GM19397 (cell line): ENCODE results near the gene DPP6.

Experiments
- ATAC-seq: cut with Tn5 transposase; IDR thresholded peaks from one replicate; pipeline ENCODE4 v1.9.1; 2021; ENCODE audit warnings: mild to moderate bottlenecking, moderate library complexity; ENCODE audit not compliant: unreplicated experiment

Gene DPP6

DNA sequence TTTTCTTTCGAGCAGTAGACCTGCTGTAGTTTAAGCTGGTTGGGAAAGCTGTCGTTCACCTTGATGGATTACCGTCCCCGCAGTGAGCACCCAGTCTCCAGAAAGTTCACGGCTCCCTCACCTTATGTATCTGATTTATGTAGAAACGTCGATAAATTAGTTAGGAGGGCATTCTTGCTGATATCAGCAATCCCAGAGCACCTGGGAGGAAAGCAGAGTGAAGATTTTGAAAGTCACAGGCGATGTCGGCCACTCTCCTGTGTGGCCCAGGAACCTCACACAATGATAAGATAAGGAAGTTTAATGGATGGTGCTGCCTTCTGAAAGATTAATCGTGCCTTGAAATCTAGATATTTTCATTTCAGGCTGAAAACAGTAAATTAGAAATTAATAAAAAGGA lies 336.8 kb downstream of the DPP6 start:
- ATAC-seq = no peak

DNA sequence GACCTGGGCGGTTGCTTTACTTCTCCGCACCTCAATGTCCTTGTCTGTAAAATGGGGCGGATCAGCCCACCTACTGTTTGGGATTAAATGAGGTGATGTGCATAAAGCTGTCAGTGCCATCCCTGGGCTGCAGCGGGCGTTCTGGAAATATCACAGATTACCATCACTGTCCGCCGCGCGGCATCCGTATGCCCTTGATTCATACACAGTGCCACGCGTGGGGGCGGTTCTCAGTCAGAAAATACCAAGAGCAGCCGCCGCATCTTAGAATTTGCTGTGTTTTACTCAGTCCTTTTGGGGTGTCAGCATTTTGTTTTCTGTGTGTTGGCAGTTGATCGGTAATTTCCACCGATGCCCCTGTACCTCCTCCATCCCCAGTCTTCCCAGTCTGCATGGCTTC lies 338.8 kb downstream of the DPP6 start:
- ATAC-seq = no peak

DNA sequence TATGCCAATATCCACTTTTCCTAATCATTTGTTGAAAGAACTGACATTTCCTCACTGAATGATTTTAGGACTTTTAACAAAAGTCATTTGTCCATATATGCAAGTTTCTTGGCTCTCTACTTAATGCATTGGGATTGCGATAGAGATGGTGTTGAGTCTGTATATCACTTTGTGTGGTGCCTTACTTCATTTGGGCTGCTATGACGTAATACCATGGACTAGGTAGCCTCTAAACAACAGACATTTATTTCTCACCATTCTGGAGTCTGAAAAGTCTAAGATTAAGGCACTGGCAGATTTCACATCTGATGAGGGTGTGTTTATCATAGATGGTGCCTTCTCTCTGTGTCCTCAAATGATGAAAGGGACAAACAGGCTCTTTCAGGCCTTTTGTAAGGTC lies 342.6 kb downstream of the DPP6 start:
- no peak for ATAC-seq

DNA sequence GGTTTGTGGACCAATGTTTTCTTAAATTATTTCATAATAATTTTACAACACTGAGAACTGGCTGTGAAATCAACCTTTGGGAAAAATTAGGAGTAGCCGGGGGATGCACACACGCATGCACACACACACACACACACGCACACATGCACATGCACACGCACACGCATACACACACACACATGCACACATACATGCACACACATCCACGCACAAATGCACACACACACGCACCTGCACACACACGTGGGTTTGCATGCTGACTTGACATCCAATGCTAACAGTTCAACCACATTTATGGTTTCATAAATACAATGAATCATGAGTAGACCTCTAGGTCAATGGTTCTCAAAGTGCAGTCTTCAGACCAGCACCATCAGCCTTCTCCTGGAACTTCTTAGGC lies 354.1 kb downstream of the DPP6 start:
- no peak for ATAC-seq

DNA sequence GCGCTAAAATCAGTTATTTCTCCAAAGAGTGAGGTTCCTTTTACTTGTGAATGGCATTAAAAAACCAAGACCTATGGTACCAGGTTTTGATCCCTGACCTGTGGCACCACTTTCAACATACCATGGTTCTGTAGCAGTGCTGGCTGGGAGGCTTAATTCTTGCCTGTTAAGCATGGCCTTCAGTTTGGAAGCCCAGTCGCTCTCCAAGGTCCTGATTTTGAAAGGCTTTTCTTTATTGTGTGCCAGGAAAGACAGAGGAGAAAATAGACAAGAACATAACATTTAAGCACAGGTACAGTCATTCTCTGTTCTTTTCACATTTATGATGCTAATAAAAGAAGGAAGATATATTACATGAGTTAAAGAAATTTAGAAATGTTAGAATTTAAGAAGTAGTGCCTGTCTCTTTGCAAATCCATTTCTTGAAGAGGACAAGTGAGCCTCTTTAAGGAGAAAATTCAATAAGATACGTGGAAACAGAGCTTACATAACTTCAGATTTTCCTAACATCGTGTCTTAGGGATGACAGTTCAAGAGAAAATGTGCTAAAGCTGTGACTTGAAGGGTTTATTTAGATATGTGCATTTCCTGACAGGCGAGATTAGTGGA lies 357.6 kb downstream of the DPP6 start:
- ATAC-seq = no peak

- no peak for ATAC-seq
These were observed 359.9 kb downstream of the DPP6 start for GRCh38 chr7:154412105-154412504.

DNA sequence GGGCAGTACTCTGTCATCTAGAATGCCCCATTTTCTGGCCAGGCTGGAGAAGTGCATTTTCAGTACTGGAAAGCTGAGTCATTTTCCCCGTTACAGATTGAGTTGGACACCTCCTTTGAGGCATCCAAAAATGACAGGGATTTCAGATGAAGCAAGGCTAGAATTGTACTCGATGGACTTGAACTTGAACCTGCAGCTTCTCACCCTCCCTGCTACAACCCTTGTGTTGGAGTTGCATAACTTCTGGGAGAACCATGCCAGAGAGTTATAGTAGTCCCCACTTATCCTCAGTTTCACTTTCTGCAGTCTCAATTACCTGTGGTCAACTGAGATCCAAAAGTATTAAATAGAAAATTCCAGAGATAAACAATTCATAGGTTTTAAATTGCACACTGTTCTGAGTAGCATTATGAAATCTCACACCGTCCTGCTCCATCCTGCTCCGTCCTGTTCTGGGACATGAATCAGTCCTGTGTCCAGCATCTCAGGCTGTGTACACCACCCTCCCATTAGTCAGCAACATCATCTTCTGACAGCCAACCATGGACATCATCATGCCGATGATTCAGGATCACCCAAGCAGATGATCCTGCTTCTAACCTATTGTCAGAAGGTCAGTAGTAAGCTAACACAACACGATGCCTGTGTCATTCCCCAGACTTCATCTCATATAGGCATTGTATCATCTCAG lies 363.7 kb downstream of the DPP6 start:
- no peak for ATAC-seq

- ATAC-seq = no peak
These were observed 364.5 kb downstream of the DPP6 start for GRCh38 chr7:154416714-154417113.

- ATAC-seq = no peak
These were observed 367.1 kb downstream of the DPP6 start for GRCh38 chr7:154419344-154419743.

DNA sequence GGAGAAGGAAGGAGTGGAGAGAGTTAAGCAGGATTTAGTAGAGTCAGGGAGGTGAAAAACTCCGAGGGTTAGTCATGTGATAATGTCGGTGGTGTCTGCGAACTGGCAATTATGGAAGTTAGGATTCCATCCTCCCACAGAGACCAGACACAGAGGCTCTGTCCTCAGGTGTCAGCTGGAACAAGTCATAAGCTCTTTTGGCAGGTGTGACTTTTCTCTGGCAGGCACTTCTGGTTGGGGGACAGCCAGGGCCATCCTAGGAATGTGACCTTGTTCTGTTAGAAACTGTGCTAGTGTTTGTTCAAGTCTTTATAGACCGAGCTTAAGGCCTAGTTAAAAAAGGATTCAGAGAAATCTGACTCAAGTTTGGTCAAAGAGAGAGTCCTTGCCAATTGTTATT lies 371.0 kb downstream of the DPP6 start:
- no peak for ATAC-seq

DNA sequence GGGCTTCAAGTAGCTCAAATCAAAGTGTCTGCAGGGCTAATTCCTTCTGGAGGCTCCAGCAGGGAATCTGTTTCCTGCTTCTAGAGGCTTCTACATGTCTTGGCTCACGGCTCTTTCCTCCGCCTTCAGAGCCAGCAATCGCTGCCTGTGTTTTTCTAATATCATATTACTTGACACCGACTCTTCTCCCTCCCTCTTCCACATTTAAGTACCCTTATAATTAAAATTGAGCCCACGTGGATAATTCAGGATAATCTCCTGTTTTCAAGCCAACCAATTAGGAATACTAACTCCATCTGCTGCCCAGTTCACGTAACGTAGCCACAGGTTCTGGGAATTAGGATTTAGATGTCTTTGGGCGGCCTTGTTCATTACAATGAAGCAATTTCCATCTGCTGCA lies 372.2 kb downstream of the DPP6 start:
- ATAC-seq = no peak

DNA sequence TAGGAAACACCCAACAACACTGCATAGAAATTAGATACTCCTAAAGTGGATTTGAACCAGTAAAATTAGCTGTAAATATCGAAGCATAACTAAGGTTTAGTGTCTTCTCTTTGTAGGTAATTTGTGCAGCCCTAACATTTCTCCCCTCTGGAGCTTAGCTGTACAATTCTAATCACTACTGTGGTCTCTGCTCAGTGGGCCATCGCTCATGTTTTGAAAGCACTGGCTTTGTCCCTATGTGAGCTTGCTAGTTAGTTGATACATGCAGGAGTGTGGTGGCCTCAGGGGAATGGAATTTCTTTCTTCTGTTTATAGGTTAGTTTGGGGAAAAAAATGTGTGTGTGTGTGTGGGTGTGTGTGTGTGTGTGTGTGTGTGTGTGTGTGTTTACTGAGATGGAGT lies 373.1 kb downstream of the DPP6 start:
- ATAC-seq = no peak

- ATAC-seq = no peak
These were observed 374.6 kb downstream of the DPP6 start for GRCh38 chr7:154426778-154427177.

DNA sequence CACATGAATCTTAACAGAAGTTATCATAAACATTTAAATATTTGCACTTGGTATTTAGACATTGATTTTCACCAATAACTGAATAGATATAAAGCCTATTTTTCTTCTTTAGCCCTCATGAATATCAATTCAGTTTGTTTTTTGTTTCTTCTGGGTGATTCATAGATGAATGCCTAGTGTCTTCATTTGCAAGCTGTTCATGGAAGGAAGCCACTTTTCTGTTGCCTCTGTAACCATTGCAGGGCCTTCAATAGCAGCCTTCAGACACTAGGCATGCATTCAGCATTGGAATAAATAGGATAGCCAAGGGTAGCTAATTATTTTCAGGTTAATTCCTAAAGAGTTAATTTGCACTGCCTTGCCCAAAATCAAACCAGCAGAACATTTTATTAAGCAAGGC lies 375.3 kb downstream of the DPP6 start:
- no peak for ATAC-seq

- no peak for ATAC-seq
These were observed 377.6 kb downstream of the DPP6 start for GRCh38 chr7:154429666-154430404.

DNA sequence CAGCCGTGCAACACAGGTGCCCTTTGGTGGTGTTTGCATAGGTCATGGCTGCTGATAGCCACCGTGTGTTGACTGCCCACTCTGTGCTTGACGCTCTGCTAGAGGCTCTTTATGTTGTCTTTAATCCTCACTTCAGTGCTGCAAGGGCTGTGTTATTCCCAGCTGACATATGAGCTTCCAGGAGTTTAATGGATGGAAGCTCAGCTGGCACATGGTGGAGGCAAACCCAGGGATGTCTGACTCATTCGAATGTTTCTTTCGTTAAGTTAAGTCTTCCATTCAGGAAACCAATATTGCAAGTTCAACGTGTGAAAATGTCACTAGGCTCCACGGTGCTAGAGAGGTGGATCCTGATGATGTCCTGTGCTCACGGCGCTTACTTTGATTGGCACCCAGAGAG lies 378.4 kb downstream of the DPP6 start:
- no peak for ATAC-seq

DNA sequence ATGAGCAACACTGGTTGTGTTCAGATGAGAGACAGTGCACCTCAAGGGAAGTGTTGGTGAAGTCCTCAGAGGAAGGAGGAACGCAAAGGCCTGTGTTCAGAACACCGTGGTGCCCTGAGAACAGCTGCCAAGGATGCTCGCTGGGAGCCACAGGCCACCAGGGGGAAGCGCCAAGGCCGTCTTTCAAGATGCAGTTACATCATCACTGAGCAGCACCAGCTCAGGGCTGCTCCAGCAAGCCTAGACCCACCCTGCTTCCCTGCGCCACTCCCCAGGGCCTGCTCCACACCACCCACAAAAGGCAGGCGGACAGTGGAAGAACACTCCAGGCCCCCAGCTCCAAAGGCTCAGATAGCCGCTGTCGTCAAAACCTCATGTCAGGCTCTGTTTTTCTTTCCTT lies 378.8 kb downstream of the DPP6 start:
- no peak for ATAC-seq

- ATAC-seq = no peak
These were observed 381.7 kb downstream of the DPP6 start for GRCh38 chr7:154433632-154434598.

DNA sequence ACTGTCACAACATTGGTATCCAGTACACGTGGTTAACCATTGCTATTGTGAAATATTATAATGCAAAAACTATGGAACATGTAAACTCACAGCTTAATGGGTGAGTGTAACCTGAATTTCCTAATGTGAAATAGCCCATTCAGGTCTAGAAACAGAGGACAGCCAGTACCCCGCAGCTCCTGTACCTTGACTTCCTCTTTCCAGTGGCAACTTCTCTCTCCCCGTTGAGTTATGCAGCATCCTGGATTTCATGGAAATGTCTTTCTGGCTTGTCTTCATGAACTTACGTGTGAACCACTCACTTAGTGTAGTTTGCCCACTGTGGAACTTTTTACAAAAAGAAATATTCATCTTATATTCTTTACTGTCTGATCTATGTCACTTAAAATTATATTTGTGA lies 384.4 kb downstream of the DPP6 start:
- ATAC-seq = no peak

DNA sequence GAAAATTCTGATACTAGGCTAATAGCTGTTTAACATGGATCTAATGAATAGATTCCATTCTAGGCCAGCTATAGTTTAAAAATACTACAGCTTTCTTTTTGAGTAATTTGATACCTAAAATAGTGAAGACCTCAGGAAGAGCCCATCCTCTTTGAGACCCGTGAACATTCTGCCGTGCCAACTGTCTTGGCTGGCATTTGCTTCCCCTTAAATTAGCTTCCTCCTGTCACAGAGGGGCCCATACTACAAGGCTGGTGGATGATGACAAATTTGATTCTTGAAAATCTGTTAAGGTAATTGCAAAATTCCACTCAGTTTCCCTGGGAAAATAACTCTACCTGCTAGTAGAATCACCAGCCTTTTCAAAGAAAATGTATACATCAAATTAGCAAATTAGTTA lies 385.0 kb downstream of the DPP6 start:
- no peak for ATAC-seq
